ENCODE measurements around the gene ANKRD53. TPM values are rescaled to one million over a fixed set of nuclear protein-coding genes. Genes with fewer than 3 reads are reported as not detected.

The ANKRD53 gene
- total and polyA plus RNA-seq, 9 of the 15 experiments (the other 6 are each of a cell fraction or from before 2014, with no cell fraction given), result 0.18 TPM; not detected in 8

GRCh38 chr2:70965506-70965905 is 12.9 kb upstream of the ANKRD53 start (continued):
- TF ChIP-seq ZNF592 (IDR thresholded peaks at IDR 0.05) (no peak), ATF6 (CRISPR knock-in tag; IDR thresholded peaks at IDR 0.05) (no peak), BRCA1 (IDR thresholded peaks at IDR 0.05) (no peak), BRCA1 (CRISPR knock-in tag; IDR thresholded peaks at IDR 0.05) (no peak), SP1 (CRISPR knock-in tag; IDR thresholded peaks at IDR 0.05) (no peak), NR2F6 (CRISPR knock-in tag; IDR thresholded peaks at IDR 0.05) (no peak), ZBTB8A (IDR thresholded peaks at IDR 0.05; ENCODE audit: partially characterized antibody) (no peak)

Measured in K562 (cell line).